Measurements from ENCODE around the gene SLC22A23.

SLC22A23 gene

GRCh38 chr6:3427687-3428085 lies 29.2 kb downstream of the SLC22A23 start:
- TF ChIP-seq EZH2 (IDR thresholded peaks at IDR 0.05; ENCODE audit: borderline replicate concordance, low read depth, low read length, severe bottlenecking) (no peak), CTCF (IDR thresholded peaks at IDR 0.05; ENCODE audit: borderline replicate concordance, extremely low read depth, low read length, poor library complexity, severe bottlenecking) (no peak)
- Histone ChIP-seq H2AFZ (ENCODE audit: low read depth, low read length) (no peak overlapping the region), H3K27ac (ENCODE audit: low read length) (no peak overlapping the region), H3K79me2 (ENCODE audit: insufficient read depth, low read length) (no peaks in the 10 kb centered on the region), H3K4me3 (ENCODE audit: low read depth in 1 of 2, low read length in 2 of 2) (no peak overlapping the region), H3K4me1 (ENCODE audit: insufficient read depth, low read length) (no peaks in the 10 kb centered on the region), H3K9ac (ENCODE audit: low read depth, low read length) (no peak overlapping the region), H3K4me2 (ENCODE audit: insufficient read depth, low read length) (no peak overlapping the region), H4K20me1 (ENCODE audit: insufficient read depth, low read length) (peaks cover 4% of the 10 kb centered on the region; the same call in 1 of the 2 replicates), H3K9me3 (ENCODE audit: insufficient read depth, low read length, severe bottlenecking) (no peaks in the 10 kb centered on the region), H3K36me3 (ENCODE audit: insufficient read depth, low read length) (no peaks in the 10 kb centered on the region), H3K27me3 (ENCODE audit: insufficient read depth, low read length, poor library complexity) (peaks cover 32% of the 10 kb centered on the region)
- ATAC-seq (ENCODE audit: insufficient read depth, low read depth) (no peak), DNase-seq (no peak)

DNA sequence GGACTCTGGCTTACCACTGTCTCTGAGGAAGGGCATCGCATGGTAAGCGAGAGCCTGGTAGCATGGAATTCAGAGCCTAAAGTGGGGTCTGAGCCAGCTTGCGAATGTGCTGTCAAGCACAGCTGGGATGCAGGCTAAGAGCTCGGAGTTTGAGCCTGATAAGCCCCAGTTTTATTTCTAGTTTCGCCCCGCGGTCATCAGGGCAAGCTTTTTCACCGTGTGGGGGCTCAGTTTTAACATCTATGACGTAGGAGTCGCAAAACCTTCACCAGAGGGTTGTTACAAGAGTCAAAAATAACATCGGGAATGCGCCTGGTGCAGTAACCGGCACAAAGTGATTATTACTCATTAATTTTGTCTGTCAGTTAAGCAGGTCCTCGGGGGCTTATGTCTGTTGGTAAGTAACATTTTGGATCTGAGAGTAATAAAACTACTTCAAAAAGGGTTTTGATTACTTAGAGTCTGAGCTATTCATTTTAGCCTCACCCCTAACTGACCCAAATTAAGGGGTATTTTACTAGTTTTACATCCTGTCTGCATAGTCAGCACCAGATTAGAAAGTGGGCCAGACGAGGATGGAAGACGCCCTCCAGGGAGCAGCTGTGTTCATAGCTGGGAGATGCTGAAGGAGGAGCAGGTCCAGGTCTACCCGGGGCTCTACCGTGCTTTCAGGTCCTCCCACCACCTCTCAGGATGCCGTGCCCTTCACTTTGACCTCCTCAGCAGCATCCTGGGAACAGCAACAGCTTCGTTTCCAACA lies 29.7 kb downstream of the SLC22A23 start:
- H2AFZ ChIP-seq (ENCODE audit: low read depth, low read length), result no peak overlapping the region
- H3K9ac ChIP-seq (ENCODE audit: low read depth, low read length), result no peak overlapping the region
- H3K4me1 ChIP-seq (ENCODE audit: insufficient read depth, low read length), result no peaks in the 10 kb centered on the region
- TF ChIP-seq CTCF (IDR thresholded peaks at IDR 0.05; ENCODE audit: borderline replicate concordance, extremely low read depth, low read length, poor library complexity, severe bottlenecking) (no peak), EZH2 (IDR thresholded peaks at IDR 0.05; ENCODE audit: borderline replicate concordance, low read depth, low read length, severe bottlenecking) (no peak)
- H3K36me3 ChIP-seq (ENCODE audit: insufficient read depth, low read length), result no peaks in the 10 kb centered on the region
- peaks cover 4% of the 10 kb centered on the region; the same call in 1 of the 2 replicates for H4K20me1 ChIP-seq (ENCODE audit: insufficient read depth, low read length)
- no peak overlapping the region for H3K4me2 ChIP-seq (ENCODE audit: insufficient read depth, low read length)
- ATAC-seq (ENCODE audit: insufficient read depth, low read depth) (no peak), DNase-seq (no peak)
- no peaks in the 10 kb centered on the region for H3K9me3 ChIP-seq (ENCODE audit: insufficient read depth, low read length, severe bottlenecking)
- H3K79me2 ChIP-seq (ENCODE audit: insufficient read depth, low read length), result no peaks in the 10 kb centered on the region
- H3K27me3 ChIP-seq (ENCODE audit: insufficient read depth, low read length, poor library complexity), result peaks cover 33% of the 10 kb centered on the region
- H3K4me3 ChIP-seq (ENCODE audit: low read depth in 1 of 2, low read length in 2 of 2), result no peak overlapping the region
- H3K27ac ChIP-seq (ENCODE audit: low read length), result no peak overlapping the region

- H3K4me1 ChIP-seq (ENCODE audit: insufficient read depth, low read length), result no peaks in the 10 kb centered on the region
- ATAC-seq (ENCODE audit: insufficient read depth, low read depth), result no peak
- no peaks in the 10 kb centered on the region for H3K79me2 ChIP-seq (ENCODE audit: insufficient read depth, low read length)
- H3K9me3 ChIP-seq (ENCODE audit: insufficient read depth, low read length, severe bottlenecking), result no peaks in the 10 kb centered on the region
- H2AFZ ChIP-seq (ENCODE audit: low read depth, low read length), result no peak overlapping the region
- no peak overlapping the region for H3K9ac ChIP-seq (ENCODE audit: low read depth, low read length)
- H3K4me3 ChIP-seq (ENCODE audit: low read depth in 1 of 2, low read length in 2 of 2), result no peak overlapping the region
- TF ChIP-seq EZH2 (IDR thresholded peaks at IDR 0.05; ENCODE audit: borderline replicate concordance, low read depth, low read length, severe bottlenecking), result no peak
- no peak for TF ChIP-seq CTCF (IDR thresholded peaks at IDR 0.05; ENCODE audit: borderline replicate concordance, extremely low read depth, low read length, poor library complexity, severe bottlenecking)
- H3K4me2 ChIP-seq (ENCODE audit: insufficient read depth, low read length), result no peak overlapping the region
- DNase-seq, result no peak
- peaks cover 36% of the 10 kb centered on the region for H3K27me3 ChIP-seq (ENCODE audit: insufficient read depth, low read length, poor library complexity)
- peaks cover 4% of the 10 kb centered on the region; the same call in 1 of the 2 replicates for H4K20me1 ChIP-seq (ENCODE audit: insufficient read depth, low read length)
- H3K27ac ChIP-seq (ENCODE audit: low read length), result no peak overlapping the region
- no peaks in the 10 kb centered on the region for H3K36me3 ChIP-seq (ENCODE audit: insufficient read depth, low read length)
Measured at GRCh38 chr6:3426091-3426926, 30.5 kb downstream of the SLC22A23 start.

Measured in DND-41 (cell line).